ENCODE data around the gene CCDC178.

CCDC178 gene

DNA sequence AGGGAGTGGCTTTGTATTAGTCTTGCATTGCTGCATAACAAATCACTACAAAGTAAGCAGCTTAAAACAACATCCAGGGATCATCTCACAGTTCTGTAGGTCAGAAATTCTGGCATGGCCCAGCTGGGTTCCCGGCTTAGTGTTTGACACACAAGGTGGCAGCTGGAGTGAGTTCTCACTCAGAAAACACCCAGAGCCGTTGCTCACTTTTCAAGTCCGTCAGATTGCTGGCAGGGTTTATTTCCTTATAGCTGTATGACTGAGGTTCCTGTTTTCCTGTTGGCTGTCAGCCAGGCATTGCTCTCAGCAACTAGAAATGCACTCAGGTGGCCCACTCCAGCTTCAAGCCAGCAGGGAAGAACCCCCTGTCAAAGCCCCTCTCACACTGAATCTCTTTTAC, 324.1 kb downstream of the CCDC178 start:
- no peak for DNase-seq (ENCODE audit: low read depth)

GRCh38 chr18:33115917-33116316, 324.6 kb downstream of the CCDC178 start:
- no peak for DNase-seq (ENCODE audit: low read depth)

DNA sequence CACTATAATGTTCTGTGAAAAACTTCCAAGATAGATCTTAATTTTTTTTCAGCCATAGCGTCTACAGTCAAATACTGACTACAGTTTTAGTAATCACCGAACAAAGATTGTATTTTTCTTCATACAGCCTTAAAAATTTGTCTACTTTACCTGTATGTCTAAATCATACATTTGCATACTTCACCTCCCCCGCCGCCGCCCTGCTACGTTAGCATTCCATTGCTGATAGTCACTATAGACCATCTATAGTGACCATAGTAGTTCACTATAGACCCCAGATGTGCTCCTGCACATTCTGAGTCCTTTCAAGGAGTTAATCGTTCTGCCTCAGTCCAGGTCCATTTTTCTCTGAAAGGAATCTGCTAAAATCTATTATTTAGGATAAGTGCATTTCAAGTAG, 325.0 kb downstream of the CCDC178 start:
- DNase-seq (ENCODE audit: low read depth): no peak

GRCh38 chr18:33114749-33115148, 325.8 kb downstream of the CCDC178 start:
- DNase-seq (ENCODE audit: low read depth): no peak

GRCh38 chr18:33113416-33113815, 327.1 kb downstream of the CCDC178 start:
- no peak for DNase-seq (ENCODE audit: low read depth)

- no peak for DNase-seq (ENCODE audit: low read depth)
Measured at GRCh38 chr18:33107511-33107910, 333.0 kb downstream of the CCDC178 start.

DNA sequence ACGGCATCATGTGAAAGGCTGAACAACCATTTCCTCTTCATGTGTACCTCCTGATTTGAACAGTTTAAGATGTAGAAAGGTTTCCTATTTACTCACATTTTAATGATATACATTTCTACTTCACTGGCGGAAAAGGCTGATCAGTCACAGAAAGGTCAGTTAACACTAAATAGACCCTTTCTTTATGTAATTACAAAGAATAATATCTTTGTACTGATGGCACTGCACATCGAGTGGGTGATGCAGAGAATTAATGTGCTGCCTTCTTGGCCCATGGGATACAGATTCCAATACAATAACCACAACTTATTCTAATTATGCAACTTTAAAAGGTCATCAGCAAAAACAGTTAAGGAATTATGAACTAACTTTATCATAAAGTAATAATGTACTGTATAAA, 339.2 kb downstream of the CCDC178 start:
- no peak for DNase-seq (ENCODE audit: low read depth)

DNA sequence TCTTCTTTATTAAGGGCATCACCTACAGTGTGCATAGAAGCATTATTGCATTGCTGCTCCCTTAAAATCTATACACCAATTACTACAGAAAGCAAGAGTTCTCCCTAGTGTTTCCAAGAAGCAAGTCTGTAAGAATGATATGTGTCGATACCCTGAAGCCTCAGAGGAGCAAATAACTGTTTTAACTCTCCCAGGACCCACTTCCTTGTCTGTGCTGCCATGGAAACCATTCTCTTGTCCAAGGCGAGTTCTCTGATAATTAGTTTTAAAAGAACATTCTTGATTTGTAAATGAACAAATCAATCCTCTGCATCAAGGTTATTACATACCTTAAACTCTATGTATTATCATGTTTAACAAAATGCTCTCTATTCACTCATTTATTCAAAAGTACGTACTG, 340.9 kb downstream of the CCDC178 start:
- DNase-seq (ENCODE audit: low read depth): no peak

- DNase-seq (ENCODE audit: low read depth): no peak
Measured at GRCh38 chr18:33097126-33097525, 343.4 kb downstream of the CCDC178 start.

DNA sequence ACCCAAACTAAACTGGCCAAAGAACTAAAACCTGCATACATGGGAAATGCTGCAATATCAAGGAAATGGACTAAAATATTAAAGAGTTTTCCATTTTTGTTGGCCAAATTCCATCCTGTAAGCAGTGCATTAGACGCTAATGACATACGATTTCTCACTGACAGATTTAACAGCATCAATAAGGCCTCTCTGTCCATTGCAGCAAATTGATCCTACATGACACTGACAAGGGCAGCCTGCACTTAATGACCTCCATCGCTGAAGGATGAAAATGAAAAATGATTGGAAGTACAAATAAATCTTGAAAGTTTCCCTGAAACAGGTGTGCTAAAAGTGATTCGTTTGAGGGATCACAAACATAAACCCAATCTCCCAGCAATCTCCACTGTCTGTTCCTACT, 350.1 kb downstream of the CCDC178 start:
- DNase-seq (ENCODE audit: low read depth): no peak

GRCh38 chr18:33076601-33077000, 363.9 kb downstream of the CCDC178 start:
- DNase-seq (ENCODE audit: low read depth): no peak

DNA sequence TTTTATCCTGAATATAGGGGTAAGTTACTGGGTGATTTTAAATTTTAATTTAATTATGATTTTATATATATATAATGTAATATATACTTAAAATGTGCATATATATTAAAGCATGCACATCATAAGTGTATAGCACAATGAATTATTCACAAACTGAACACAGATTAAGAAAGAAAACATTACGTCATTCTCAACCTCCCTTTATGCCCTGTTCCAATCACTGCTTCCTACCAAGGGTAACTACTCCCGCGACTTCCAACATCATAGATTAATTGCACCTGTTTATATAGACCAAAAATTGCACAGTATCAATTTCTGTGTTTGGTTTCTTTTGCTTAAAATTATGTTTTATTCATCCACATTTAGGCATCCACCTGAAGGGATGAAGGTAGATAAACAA, 366.4 kb downstream of the CCDC178 start:
- no peak for DNase-seq (ENCODE audit: low read depth)

GRCh38 chr18:33062834-33063364, 377.6 kb downstream of the CCDC178 start:
- DNase-seq (ENCODE audit: low read depth): no peak

DNA sequence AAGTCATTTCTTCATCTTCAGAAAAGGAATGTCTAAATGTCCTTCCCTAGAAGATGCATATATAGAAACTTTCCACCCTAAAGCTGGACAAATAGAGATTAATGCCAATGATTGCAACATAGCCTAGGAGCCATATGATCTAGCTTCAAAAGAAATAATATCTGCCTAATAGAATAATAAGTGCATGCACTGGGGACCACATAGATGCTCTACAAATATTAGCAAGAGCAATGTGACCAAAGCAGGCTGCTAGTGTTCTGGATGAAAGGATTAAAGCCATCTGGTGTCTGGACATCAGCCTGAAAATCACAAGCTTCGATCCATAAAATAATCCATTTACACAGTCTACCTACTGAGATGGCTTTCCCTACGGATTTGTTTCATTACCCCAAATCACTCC, 387.6 kb downstream of the CCDC178 start:
- DNase-seq (ENCODE audit: low read depth): no peak

DNA sequence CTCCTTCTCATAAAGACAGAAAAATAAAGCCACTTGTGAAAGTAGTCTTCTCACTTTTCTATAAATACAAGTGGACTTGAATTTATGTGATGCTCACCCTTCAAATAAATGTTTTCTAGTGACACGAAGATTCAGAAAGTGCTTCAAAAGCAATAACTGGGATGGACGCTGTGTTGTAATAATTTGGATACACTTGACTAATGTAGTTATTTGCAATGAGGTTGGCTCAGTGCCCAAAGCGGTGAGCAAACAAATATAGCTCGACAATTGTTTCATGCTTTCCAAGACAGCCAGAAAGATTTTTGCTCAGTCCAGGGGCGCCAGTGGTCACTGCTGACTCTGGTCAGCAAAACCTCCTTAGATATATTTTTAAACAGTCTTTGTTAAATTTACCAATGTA, 389.1 kb downstream of the CCDC178 start:
- no peak for DNase-seq (ENCODE audit: low read depth)

DNA sequence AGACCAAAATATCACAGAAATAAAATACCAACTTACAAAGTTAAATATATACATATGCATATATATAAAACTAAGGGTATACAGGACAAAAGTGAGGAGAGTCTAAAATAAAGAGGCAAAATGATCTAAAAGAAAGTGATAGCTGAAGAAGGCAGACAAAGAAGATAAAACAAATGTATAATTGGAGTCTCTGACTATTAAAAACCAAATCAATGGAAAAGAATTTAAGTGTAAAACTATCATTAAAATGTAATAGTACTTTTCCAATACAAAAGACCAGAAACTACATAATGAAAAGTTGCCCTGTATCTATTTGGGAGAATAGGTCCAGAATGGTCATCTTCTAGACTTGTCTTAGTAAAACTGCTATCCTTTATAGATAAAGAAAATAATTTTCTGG, 400.3 kb downstream of the CCDC178 start:
- no peak for DNase-seq (ENCODE audit: low read depth)

- no peak for DNase-seq (ENCODE audit: low read depth)
Measured at GRCh38 chr18:33034945-33035344, 405.6 kb downstream of the CCDC178 start.

- no peak for DNase-seq (ENCODE audit: low read depth)
Measured at GRCh38 chr18:33034212-33034611, 406.3 kb downstream of the CCDC178 start.

- DNase-seq (ENCODE audit: low read depth): no peak
Measured at GRCh38 chr18:33022370-33022769, 418.2 kb downstream of the CCDC178 start.

DNA sequence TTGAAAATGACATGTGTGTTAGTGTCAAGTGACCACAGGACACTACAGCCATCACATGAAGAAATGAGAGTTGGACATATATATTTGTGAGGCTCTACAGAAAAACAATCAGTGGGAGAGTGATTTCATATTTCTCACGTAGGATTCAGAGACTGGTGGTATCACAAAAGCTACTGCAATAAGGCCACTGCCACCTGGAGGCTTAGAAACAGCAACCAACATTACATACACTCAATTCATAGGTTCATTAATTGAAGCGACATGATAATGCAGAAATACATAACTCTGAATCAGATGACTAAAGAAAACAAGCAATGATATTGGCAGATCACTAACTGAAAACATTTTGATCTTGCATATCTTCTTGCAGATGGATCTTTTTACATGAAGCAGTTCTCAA, 419.6 kb downstream of the CCDC178 start:
- no peak for DNase-seq (ENCODE audit: low read depth)

DNA sequence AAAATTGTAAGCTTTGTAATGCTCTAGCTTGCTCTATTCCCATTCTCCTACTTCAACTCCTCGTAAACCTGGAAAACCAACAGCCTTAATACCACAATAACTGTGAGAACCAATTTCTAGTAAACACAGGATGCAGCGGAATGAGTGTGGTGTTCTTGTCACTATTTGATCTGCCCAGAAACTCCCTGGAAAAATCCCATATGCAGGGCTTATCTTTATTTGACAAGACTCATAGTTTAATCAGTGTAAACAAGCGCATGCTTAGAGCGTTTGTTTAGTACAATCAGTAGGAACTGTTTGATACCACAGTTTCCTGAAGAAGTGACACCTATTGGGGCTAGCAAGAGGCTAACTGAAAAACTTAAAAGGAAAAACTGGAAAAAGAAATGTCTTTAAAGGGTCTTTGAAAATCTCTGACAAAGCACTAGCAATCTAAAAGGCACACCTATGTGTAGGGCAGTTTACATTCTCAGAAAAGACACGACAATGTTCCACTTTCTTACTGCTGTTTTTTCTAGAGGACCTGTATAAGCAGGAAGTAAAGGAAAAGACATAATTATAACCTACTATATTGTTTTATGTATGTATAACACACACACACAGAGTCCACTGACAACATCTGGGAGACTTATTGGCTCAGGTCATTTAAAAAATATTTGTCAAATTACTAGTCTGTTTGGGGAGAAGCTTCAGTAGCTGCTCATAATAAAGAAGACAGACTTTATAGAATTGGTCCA, 426.3 kb downstream of the CCDC178 start:
- DNase-seq (ENCODE audit: low read depth): no peak

DNA sequence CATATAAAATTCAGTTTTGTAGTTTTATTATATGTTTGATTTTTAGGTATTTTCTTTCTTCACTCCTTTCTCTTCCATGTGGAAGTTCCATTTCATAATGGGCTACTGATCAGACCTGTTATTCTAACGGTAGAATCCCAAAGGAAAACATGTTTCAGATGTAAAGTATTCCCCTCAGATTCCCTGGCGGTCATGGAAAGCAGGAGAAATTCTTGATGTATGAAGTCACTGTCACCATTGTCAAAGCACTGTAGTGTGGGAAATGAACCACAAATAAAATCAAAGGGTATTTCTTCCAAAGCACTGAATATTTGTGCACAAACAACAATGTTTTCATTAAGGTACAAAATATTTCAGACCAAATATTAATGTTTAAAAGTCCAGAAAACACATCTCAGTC, 430.4 kb downstream of the CCDC178 start:
- DNase-seq (ENCODE audit: low read depth): no peak

DNA sequence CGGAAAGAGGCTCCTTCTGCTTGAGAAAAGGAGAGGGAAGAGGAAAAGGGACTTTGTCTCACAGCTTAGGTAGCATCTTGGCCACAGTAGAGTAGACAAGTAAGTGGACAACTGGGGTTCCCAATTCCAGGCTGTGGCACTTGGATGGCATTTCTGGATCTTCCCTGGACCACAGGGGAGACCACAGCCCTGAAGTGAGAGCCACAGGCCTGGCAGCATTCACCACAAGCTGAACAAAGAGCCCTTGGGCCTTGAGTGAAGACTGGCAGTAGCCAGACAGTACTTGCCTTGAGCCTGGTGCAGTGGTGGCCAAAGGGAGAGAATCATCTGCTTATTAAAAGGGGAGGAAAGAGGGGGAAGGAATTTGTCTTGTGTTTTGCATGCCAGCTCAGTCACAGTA, 441.6 kb downstream of the CCDC178 start:
- no peak for DNase-seq (ENCODE audit: low read depth)

DNA sequence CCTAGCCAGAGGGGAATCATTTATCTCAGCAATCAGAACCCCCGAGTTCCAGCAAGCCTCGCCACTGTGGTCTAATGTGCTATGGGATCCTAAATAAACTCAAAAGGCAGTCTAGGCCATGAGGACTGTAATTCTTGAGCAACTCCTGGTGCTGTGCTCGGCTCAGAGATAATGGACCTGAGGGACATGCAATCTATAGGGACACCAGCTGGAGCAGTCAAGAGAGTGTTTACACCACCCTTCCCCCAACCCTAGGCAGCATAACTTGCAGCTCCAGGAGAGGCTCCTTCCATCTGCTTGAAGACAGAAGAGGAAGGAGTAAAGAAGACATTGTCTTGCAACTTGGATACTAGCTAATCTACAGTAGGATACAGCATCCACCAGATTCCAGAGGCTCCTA, 442.2 kb downstream of the CCDC178 start:
- no peak for DNase-seq (ENCODE audit: low read depth)

Measured in T-helper 22 cell (primary cell).